Activated naive CD8-positive, alpha-beta T cell treated with anti-CD3 and anti-CD28 coated beads, Interleukin-2, amount 10 ng/mL, durations not matched to agents 7 days and 5 days (primary cell): ENCODE results near the gene MPLKIP. TPM values are rescaled to one million over a fixed set of nuclear protein-coding genes. Genes with fewer than 3 reads are reported as not detected.

Source experiments
- total RNA-seq, 2 experiments: library from RNA; stranded (reverse); gene quantifications; one replicate each; pipeline ENCODE4 v1.2.3, GENCODE V29; 2021

The MPLKIP gene
- total RNA-seq, 2 experiments from 2014 or later, result 35.7 to 41.5 TPM

Other genes starting within 250 kb of the MPLKIP start
- gene CDK13, start 184.4 kb downstream of the MPLKIP start, total RNA-seq, result 10 to 100 TPM; 62.7 to 65.2 TPM
- under 1 TPM; 0.44 to 0.57 TPM for gene SUGCT, start 383 bp upstream of the MPLKIP start, total RNA-seq